Stromal cell of bone marrow (primary cell): ENCODE data around the gene SLC25A17.

Experiments used
- DNase-seq: peaks from one replicate; pipeline ENCODE4 v3.0.0-alpha.2; 2012; ENCODE audit warnings: low read depth

The SLC25A17 gene

DNA sequence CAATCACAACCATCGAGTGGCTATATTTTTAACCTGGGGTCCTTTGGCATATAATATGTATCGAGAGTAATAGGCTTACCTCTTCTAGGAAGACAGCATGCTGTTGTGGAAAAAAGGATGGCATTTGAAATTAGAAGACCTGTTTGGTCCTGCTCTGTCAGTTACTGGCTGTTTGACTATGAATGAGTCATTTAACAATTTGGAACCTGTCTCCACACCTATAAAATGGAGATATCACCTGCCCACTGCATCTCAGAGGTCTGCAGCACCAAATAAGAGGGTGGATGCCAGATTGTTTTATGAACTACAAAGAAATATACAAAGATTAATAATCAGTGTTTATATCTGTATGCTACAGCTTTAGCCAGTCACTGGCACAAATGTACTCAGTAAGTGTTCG lies 60.8 kb downstream of the SLC25A17 start:
- DNase-seq, result no peak

DNA sequence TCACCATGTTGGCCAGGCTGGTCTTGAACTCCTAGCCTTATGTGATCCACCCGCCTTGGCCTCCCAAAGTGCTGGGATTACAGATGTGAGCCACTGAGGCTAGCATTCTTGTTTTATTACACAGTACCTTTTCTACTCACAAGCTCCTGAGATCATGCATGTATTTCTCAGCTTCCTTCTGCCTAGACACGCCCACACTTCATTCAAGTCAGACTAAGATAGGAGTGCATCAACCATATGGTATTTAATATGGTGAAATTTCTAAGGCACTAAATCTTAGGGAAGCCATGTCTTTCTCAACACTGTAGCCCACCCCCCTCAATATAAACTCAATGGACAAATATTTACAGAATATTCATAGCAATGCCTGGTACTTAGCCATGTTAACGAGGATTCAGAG lies 62.1 kb downstream of the SLC25A17 start:
- DNase-seq, result no peak

DNA sequence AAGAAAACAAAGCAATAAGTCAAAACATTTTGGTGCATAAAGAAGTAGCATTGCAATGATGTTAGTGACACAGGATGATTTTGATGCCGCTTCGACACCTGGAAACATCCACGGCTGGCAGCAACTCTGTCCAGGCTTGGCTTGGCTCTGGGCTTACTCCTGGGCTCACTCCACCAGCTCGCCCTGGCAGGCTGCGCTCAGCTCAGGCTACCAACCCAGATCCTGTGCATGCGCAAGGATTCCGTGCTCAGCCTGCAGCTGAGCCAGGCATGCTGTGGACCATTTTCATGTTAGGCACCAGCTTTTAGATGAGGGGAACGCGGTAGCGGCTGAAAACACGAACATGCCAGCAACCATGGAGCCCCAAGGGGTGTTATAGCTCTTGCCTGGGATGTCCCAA lies 66.0 kb downstream of the SLC25A17 start:
- no peak for DNase-seq

DNA sequence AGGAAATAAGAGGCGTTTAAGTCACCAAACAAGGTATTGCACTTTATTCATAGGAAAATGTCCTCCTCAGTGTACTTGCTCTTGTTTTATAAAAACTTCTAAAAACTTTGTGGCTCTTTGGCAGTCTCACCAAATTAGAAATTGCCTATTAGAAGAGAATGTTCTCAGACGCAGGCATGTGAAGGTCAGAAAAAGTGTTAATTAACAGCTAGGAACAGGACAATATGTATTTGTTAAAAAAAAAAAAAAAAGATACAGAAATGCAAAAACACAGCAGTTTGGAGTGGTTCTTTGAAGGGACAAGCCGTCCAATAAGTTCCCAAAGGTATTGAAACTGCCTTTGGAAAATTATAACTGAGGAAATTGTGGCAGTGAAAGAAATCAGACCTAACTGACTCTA lies 67.9 kb downstream of the SLC25A17 start:
- DNase-seq, result no peak

DNA sequence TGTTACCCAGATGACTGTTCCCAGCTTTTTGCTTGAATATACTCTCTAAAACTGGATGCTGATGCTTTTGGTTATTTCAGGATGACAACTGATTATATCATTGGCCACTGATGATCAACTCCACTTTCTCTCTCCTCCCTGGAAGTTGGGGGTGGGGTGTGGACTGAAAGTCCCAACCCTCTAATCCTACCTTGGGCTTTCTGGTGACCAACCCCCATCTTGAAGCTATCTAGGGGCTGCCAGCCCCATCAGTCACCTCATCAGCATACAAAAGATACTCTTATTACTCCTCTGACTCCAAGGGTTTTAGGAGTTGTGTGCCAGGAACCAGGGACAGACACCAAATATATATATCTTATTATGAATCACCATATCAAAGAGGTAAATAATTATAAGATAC lies 69.3 kb downstream of the SLC25A17 start:
- DNase-seq, result no peak

DNA sequence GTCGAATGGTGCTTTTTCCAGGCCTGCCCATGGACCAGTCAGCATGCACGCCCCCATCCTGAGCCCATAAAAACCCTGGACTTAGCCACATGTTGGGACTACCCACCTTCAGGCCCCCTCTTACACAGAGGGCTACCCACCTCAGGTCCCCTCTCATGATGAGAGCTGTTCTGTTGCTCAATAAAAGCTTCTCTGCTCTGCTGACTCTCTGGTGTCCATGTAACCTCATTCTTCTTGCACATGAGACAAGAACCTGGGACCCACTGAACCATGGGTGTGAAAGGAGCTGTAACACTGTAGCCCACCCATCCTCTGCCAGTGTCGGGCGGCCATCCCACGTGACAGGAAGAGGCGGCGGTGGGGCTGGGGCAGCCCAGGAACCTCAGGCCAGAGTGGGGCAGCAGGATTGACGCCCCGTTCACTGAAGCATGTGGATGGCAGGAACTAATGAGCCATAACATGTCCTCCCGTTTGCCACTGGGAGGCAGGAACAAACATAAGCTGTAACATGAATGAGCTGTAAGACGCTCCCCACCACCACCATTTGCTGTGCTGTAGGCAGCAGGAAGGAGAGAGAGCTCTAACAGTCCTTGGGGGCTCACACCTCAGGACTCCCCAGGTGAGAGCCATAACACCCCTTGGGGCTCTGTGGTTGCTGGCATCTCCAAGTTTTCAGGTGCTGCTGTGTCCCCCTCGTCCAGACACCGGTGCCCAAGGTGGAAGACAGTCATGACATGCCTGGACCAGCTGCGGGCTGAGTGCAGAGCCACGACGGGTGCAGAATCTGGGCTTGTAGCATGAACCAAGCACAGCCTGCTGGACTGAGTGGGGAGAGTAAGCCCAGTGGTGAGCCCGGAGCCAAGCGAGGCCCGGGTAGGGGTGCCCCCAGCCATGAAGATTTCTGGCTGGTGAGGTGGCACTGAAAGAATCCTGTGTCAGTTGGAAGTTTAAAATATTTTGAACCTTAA lies 70.5 kb downstream of the SLC25A17 start:
- DNase-seq, result no peak

DNA sequence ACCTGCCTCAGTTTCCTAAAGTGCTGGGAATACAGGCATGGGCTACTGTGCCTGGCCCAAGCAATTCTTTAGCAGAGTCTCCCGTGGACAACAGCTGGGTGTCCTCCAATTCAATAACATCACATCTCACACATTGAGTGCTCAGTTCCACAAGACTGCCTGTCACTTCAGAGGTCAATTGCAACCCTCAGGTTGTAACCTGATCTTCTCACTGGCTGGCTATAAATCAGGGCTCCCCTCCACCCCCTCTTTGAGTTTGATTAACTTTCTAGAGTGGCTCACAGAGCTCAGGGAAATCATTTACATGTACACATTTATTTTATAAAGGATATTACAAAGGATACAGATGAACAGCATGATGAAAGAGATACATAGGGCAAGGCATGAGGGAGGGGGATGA lies 71.8 kb downstream of the SLC25A17 start:
- no peak for DNase-seq

DNA sequence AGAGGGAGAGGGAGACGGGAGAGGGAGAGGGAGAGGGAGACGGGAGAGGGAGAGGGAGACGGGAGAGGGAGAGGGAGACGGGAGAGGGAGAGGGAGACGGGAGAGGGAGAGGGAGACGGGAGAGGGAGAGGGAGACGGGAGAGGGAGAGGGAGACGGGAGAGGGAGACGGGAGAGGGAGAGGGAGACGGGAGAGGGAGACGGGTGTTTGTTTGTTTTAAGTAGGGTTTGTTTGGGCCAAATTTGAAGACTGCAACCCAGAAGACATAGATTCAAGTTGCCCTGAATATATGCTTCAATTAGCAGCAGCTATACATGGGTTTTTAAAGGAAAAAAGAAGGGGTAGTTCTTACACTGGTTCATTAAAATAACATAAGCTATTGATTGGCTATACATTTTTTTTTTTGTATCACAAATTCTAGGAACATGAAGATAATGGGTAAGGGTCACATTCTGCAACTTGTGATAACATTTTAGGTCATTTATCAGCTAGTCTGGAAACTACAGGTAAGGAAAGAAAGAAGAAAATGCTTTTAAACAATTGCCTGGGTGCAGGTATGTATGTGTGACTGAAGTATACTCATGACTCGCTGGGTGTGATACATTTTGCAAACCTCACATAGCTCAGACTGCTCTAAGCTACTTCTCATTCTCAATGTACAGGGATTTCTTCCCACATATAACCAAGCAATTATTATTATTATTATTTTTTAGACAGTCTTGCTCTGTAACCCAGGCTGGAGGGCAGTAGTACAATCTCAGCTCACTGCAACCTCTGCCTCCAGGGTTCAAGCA lies 72.5 kb downstream of the SLC25A17 start:
- DNase-seq, result no peak

DNA sequence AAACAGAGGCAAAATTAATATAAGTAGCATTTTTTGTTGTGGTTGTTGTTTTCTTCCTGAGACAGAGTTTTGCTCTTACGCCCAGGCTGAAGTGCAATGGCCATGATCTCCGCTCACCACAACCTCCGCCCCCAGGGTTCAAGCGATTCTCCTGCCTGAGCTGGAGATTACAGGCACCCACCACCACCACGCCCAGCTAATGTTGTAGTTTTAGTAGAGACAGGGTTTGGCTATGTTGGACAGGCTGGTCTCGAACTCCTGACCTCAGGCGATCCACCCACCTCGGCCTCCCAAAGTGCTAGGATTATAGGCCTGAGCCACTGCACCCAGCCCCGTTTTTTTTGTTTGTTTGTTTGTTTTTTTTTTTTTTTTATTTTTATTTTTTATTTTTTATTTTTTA lies 75.4 kb downstream of the SLC25A17 start:
- no peak for DNase-seq

DNA sequence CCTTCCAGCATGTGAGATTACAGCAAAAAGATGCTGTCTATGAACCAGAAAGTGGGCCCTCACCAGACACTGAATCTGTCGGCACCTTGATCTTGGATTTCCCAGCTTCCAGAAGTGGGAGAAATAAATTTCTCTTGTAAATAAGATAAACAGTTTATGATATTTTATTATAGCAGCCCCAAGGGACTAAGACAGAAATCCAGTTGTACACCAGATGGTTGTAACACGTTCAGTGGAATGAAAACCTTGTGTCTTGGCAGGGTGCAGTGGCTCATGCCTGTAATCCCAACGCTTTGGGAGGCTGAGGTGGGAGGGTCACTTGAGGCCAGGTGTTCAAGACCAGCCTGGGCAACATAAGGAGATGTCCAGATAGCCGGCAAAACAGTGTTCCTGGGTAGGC lies 78.0 kb downstream of the SLC25A17 start:
- DNase-seq, result no peak

DNA sequence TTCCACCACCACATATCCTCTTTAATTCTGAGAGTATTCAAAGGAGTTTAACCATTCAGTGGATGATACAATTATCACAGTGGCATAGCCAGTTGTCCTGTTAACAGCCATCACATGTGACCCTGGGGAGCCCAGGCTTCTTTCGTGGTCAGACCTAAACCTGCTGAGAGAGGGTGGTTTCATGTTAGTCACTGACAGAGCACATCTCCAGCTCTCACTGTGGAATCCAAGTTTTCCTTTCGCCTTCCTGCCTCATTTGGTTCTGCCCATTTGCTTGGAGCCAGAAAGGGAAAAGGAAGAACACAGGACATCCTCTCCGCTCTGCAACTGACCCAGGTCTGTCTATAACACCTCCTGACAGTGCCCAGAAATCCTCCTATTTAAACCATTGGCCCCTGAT lies 79.4 kb downstream of the SLC25A17 start:
- no peak for DNase-seq

DNA sequence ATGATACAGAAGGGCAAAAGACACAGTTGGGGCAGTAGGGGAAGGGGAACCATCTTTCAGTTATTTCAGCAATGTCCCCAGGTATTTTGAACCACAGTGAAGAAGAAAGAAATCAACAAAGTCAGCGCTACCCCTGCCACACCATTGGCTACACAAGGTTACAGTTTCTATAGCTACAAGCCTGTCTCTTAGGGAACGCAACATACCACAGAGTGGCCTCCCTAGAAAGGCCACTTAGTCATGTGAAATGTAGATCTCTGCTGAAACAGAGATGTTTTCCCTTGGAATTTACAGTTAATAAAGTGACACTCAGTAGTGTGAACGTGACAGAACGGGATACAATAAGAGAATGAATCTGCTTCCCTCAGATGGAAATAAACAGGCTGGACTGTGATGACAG lies 85.2 kb downstream of the SLC25A17 start:
- DNase-seq, result no peak

DNA sequence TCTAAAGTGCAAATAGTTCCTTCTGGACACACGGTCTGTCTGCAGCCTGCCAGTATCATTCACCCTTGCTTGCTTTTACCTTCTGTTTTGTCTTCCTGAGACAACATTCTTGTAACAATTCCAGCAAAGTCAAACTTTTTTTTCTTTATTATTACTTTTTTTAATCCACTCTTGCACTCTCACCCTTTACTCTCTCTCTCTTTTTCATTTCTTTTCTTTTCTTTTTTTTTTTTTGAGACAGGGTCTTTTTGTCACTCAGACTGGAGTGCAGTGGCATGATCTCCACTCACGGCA lies 86.2 kb downstream of the SLC25A17 start:
- DNase-seq, result no peak

DNA sequence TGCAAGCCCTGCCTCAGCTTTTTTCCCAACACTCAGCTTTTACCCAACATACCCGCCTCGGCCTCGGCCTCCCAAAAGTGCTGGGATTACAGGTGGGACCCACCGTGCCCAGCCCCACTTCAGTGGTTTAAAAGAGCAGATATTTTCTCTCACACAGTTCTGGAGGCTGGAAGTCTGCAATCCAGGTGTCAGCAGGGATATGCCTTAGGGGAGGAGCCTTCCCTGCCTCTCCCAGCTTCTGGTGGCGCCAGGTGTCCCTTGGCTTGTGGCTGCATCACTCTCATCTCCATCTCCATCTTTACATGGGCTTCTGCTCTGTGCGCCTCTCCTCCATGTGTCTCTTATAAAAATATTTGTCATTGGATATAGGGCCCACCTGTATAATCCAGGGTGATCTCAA lies 89.9 kb downstream of the SLC25A17 start:
- DNase-seq, result no peak

DNA sequence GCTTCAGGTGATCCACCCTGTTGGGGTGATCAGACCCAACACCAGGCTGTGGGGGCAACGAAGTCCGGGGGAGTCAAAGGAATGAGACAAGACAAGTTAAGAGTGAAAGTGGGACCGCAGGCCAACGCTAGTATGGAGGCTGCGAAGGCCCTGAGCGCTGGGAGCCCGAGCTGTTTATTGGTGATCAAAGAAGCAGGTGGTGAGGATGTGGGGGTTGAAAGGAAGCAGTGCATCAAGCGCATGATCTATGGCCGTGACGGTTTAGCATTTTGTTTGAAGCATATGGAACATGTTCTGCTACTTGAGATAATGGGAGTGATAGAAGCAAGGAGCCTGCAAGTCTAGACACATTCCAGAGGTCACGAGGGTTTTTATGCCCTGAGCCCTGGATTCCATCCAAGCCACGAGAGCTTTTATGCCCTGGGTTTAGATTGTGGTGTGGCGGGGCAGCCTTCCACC lies 90.4 kb downstream of the SLC25A17 start:
- DNase-seq, result no peak

DNA sequence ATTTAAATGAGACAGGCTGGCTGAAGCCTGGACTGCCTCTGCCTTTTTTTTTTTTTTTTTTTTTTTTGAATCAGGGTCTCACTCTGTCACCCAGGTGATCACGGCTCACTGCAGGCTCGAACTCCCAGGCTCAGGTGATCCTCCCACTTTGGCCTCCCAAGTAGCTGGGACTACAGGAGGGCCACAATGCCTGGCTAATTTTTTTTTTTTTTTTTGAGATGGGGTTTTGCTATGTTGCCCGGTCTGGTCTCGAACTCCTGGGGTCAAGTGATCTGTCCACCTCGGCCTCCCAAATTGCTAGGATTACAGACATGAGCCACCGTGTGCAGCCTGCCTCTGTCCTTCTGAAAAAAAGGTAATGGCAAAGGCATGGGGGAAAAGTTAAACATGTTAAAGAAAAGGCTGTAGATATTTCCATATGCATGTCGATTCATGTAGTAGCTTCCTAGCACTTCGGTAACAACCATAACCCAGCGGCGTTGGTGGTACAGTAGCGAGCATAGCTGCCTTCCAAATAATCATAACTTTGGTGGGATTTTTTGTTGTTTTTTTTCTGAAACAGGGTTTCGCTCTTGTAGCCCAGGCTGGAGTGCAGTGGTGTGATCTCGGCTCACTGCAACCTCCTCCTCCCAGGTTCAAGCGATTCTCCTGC lies 91.1 kb downstream of the SLC25A17 start:
- DNase-seq, result no peak

DNA sequence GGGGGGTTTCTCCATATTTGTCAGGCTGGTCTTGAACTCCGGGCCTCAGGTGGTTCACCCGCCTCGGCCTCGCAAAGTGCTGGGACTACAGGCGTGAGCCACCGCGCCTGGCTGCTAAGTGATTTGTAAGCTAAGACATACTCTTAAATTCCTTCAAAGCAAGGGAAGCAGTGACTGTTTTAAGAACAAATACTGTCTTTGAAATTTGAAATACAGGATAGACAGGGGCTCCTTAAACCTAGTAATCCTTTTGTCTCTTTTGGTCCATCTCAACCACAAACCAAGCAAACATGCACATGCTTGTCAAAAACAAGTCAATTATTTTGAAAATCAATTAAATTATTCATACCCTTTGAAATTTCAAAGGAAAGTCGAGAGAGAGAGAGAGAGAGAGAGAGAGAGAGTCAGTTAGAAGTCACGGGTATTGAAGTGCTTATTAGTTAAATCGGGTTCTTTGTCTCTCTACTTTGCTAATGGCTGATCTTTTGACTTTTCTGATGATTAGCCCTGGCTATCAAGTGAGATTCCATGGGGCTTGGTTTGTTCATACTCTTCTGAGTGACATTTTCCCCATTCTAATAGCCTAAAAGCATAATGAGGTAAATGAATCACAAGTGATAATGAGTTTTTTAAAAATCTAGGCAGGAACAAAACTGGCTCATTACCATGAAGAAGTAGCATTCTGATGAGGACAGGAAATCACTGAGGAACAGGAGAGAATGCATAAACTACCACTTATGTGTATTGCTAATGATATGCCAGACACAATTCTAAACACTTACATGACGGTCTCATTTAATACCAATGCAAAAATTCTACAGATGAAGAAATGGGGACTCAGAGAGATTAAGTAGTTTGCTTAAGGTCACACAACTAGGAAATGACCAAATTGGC lies 91.8 kb downstream of the SLC25A17 start:
- no peak for DNase-seq

DNA sequence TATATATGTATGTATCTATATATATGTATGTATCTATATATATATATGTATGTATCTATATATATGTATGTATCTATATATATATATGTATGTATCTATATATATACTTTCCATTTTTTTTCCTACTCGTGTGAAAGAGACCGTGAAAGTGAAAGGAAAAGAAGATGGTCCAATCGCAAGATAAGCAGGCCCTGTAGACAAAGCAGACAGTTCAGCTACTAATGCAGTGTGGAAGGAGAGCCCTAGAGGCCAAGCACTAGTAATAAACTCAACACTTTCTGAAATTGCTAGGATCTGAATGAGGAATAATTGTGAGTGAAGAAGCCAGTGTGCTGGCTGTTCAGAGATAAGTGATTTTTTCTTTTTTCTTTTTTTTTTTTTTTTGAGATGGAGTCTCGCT lies 92.6 kb downstream of the SLC25A17 start:
- no peak for DNase-seq

DNA sequence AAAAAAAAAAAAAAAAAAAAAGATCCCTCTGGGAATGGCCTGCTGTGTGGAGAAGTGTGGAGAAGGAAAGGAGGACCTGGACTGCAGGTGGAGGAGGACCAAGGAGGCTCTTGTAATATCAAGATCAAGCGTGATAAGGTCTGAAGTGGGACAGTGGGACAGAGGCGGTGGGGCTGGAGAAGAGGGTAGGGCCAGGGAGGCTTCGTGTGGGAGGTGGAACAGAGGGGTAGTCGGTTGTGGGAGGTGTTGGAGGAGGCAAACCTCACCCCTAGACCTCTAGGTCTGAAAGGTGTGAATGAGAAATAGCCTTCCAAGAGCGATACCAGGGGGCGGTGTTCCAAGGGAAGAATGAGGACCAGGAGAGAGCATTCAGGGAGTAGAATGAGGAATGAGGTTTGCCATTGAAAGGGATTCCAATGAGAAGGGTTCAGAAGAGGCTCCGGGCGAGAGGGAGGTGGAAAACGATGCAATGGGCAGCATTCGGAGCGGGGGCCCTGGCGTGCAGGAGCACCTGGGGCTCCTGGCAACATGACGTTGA lies 95.7 kb downstream of the SLC25A17 start:
- DNase-seq, result no peak

DNA sequence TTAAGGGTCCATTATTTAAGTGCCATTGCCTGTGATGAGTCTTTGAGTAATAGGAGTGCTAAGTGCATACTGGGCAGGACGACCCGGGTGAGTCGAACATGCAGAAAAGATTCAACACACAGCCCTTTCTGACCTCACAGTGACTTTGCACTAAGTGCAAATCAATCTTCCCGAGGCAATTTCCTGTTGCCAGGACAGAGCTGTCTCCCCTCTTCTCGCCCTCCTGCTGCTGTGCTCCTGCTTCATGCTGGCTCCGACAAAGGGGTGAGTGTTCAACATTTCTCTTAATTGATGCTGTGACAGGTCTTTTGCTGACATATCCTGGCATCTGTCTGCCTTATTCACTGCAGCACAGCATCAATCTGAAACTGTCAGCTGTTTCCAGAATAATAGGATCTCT lies 97.9 kb downstream of the SLC25A17 start:
- no peak for DNase-seq

DNA sequence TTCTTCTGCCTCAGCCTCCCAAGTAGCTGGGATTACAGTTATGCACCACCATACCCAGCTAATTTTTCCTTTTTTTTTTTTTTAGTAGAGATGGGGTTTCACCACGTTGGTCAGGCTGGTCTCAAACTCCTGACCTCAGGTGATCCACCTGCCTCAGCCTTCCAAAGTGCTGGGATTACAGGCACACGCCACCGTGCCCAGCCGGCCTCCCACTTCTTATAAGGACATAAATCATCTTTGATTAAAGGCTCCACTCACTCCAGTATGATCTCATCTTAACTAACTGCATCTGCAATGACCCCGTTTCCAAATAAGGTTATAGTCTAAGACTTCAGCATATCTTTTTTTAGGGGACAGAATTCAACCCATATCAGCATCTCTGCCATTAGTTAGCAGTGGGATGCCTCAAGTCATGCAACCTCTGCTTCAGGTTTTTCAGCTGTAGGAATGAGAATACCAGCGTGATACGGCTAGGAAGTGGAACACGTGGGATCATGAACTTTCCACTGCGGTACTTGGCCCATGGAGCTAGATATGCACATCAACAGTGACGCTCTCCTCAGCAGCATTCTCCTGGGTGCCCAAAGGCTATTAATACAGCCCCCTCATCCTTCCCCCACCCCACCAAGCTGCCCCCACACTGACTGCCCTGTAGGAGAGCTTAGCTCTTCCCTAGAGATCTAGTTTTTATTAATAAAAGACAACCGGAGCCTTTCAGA lies 98.4 kb downstream of the SLC25A17 start:
- no peak for DNase-seq
